ENCODE data around the gene CRIP3.

CRIP3 gene

DNA sequence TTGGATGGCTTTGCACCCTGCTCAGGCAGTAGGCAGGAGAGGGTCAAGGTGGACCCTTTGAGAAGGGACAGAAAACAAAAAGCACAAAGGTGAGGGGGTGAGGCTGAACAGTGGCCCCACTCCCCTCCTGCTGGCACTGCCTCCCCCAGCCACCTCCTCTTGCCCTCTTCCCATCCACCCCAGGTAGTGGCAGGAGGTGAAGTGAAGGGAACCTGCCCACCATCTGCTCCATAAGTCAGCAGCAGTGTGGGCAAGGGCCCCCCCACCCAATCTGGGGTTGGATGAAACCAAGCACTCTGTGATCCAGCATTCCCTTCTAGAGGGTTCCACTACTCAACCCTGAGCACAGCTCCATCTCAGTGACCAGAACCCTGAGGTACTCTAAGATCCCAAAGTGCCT, 36.7 kb downstream of the CRIP3 start:
- ChIA-PET CTCF (interaction anchor here (0.9 kb wide), 1 partner anchor 225 kb away, joined by 3 read pairs; no protein-coding TSS in a partner anchor), POLR2A (interaction anchor here (0.6 to 1.3 kb wide), 2 partner anchors 9 to 35 kb away, joined by 3 to 6 read pairs; no protein-coding TSS in a partner anchor)
- no peaks in the 10 kb centered on the region for H3K4me1 ChIP-seq (ENCODE audit: control insufficient read depth, insufficient read depth, low read length)
- H3K9me3 ChIP-seq (ENCODE audit: control insufficient read depth, insufficient read depth, low read depth, low read length), result no peaks in the 10 kb centered on the region
- H3K4me3 ChIP-seq (ENCODE audit: low read depth, low read length), result no peak overlapping the region
- H3K36me3 ChIP-seq (ENCODE audit: control insufficient read depth in 2 of 2, insufficient read depth in 1 of 2, low read length in 2 of 2), result no peaks in the 10 kb centered on the region
- TF ChIP-seq, protein P1, sequence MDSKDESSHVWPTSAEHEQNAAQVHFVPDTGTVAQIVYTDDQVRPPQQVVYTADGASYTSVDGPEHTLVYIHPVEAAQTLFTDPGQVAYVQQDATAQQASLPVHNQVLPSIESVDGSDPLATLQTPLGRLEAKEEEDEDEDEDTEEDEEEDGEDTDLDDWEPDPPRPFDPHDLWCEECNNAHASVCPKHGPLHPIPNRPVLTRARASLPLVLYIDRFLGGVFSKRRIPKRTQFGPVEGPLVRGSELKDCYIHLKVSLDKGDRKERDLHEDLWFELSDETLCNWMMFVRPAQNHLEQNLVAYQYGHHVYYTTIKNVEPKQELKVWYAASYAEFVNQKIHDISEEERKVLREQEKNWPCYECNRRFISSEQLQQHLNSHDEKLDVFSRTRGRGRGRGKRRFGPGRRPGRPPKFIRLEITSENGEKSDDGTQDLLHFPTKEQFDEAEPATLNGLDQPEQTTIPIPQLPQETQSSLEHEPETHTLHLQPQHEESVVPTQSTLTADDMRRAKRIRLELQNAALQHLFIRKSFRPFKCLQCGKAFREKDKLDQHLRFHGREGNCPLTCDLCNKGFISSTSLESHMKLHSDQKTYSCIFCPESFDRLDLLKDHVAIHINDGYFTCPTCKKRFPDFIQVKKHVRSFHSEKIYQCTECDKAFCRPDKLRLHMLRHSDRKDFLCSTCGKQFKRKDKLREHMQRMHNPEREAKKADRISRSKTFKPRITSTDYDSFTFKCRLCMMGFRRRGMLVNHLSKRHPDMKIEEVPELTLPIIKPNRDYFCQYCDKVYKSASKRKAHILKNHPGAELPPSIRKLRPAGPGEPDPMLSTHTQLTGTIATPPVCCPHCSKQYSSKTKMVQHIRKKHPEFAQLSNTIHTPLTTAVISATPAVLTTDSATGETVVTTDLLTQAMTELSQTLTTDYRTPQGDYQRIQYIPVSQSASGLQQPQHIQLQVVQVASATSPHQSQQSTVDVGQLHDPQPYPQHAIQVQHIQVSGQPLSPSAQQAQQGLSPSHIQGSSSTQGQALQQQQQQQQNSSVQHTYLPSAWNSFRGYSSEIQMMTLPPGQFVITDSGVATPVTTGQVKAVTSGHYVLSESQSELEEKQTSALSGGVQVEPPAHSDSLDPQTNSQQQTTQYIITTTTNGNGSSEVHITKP (tag by site-specific recombination; IDR thresholded peaks at IDR 0.05), result peak; percentile 64
- TF ChIP-seq ZNF274 (IDR thresholded peaks at IDR 0.05; ENCODE audit: low read length), result no peak
- no peak for TF ChIP-seq ZNF274 (tag by site-specific recombination; IDR thresholded peaks at IDR 0.05; ENCODE audit: borderline replicate concordance)
- H3K27ac ChIP-seq (ENCODE audit: extremely low read depth, low read depth, low read length), result no peak overlapping the region

GRCh38 chr6:43271103-43271815, 37.4 kb downstream of the CRIP3 start:
- H3K36me3 ChIP-seq (ENCODE audit: control insufficient read depth in 2 of 2, insufficient read depth in 1 of 2, low read length in 2 of 2), result no peaks in the 10 kb centered on the region
- TF ChIP-seq ZNF521 (tag by site-specific recombination; IDR thresholded peaks at IDR 0.05) (no peak), ZSCAN16 (tag by site-specific recombination; IDR thresholded peaks at IDR 0.05) (no peak), ZXDB (tag by site-specific recombination; IDR thresholded peaks at IDR 0.05) (no peak), ZNF184 (tag by site-specific recombination; IDR thresholded peaks at IDR 0.05) (no peak), ZNF404 (tag by site-specific recombination; IDR thresholded peaks at IDR 0.05) (no peak), KLF10 (tag by site-specific recombination; IDR thresholded peaks at IDR 0.05) (no peak), SCRT2 (tag by site-specific recombination; IDR thresholded peaks at IDR 0.05) (no peak), ZBTB49 (tag by site-specific recombination; IDR thresholded peaks at IDR 0.05; ENCODE audit: low read depth) (no peak), KLF16 (tag by site-specific recombination; IDR thresholded peaks at IDR 0.05) (no peak), HOXA7 (CRISPR knock-in tag; IDR thresholded peaks at IDR 0.05; ENCODE audit: borderline replicate concordance) (no peak), ZNF19 (tag by site-specific recombination; IDR thresholded peaks at IDR 0.05; ENCODE audit: low read depth) (no peak)
- ChIA-PET CTCF (interaction anchor here (0.6 to 0.9 kb wide), 3 partner anchors 79 to 225 kb away, joined by 3 read pairs; no protein-coding TSS in a partner anchor), POLR2A (interaction anchor here (0.6 kb wide), 1 partner anchor 34 kb away, joined by 6 read pairs; no protein-coding TSS in a partner anchor)
- no peaks in the 10 kb centered on the region for H3K4me1 ChIP-seq (ENCODE audit: control insufficient read depth, insufficient read depth, low read length)
- H3K4me3 ChIP-seq (ENCODE audit: low read depth, low read length), result no peak overlapping the region
- H3K9me3 ChIP-seq (ENCODE audit: control insufficient read depth, insufficient read depth, low read depth, low read length), result no peaks in the 10 kb centered on the region
- no peak overlapping the region for H3K27ac ChIP-seq (ENCODE audit: extremely low read depth, low read depth, low read length)
